ENCODE data around the gene B9D1. TPM values are rescaled to one million over a fixed set of nuclear protein-coding genes. Genes with fewer than 3 reads are reported as not detected.

The B9D1 gene
- total and polyA plus RNA-seq, 9 of the 15 experiments (the other 6 are each of a cell fraction or from before 2014, with no cell fraction given), result 8.9 to 28.0 (median 17.9) TPM

DNA sequence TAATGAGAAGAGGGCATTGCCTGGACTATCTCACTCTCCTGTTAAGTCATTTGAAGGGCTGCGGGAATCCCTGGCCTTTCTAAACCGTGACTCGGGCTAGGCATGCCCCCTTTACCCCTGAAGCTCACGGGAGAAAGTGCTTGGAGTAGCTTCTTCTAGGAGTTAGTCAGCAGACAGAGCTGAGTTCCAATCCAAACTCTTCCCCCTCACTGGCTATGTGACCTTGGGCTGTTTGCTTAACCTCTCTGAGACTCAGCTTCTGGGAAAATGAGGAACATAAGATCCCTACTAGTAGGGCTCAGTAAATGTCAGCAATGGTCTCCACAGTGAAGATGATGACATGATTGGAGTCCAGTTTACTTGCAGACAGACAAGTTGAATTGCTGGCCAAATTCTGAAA lies 5.7 kb upstream of the B9D1 start:
- CTCF ChIA-PET (ENCODE audit: low intra/inter-chr PET ratio), result no interaction called here
- no peak for ATAC-seq

More for the DNA sequence above, 5.7 kb upstream of the B9D1 start:
- Histone ChIP-seq H3K79me2 (ENCODE audit: control insufficient read depth, insufficient read depth, low read length) (no peaks in the 10 kb centered on the region), H3K27me3 (ENCODE audit: control insufficient read depth in 2 of 2, insufficient read depth in 2 of 2, low read length in 2 of 2) (no peaks in the 10 kb centered on the region), H3K9me1 (ENCODE audit: control insufficient read depth, insufficient read depth, low read length) (no peaks in the 10 kb centered on the region), H3K4me1 (replicated peaks in 1 of 2; ENCODE audit: control insufficient read depth in 2 of 2, insufficient read depth in 2 of 2, low read length in 2 of 2) (peaks cover 0 to 14% of the 10 kb centered on the region in 2 experiments; a peak in 3 of 5 replicates), H3K9me3 (replicated peaks; ENCODE audit: control insufficient read depth, insufficient read depth, low read depth, low read length) (no peaks in the 10 kb centered on the region), H4K20me1 (replicated peaks; ENCODE audit: control insufficient read depth, insufficient read depth, low read length) (no peaks in the 10 kb centered on the region), H3K9ac (ENCODE audit: insufficient read depth in 1 of 2, low read depth in 2 of 2, low read length in 2 of 2) (no peak overlapping the region), H2AFZ (ENCODE audit: low read depth, low read length) (no peak overlapping the region), H3K36me3 (ENCODE audit: control insufficient read depth, insufficient read depth, low read length) (no peaks in the 10 kb centered on the region), H3K4me2 (ENCODE audit: insufficient read depth, low read length) (no peak overlapping the region), H3K27ac (ENCODE audit: extremely low read depth, low read depth, low read length) (no peak overlapping the region), H3K4me3 (no peak overlapping the region)
- in situ Hi-C loops (cut with MboI) (loop anchor here (10.0 kb wide), 1 partner anchor 397 kb away; no protein-coding TSS in a partner anchor), intact Hi-C loops (cut with micrococcal nuclease) (no loop called here)
- TF ChIP-seq ZKSCAN8 (CRISPR knock-in tag; IDR thresholded peaks at IDR 0.05) (no peak), ZNF699 (CRISPR knock-in tag; IDR thresholded peaks at IDR 0.05; ENCODE audit: insufficient replicate concordance) (no peak), MTA1 (IDR thresholded peaks at IDR 0.05; ENCODE audit: borderline replicate concordance) (no peak), ZZZ3 (IDR thresholded peaks at IDR 0.05) (no peak), GABPB1 (CRISPR knock-in tag; IDR thresholded peaks at IDR 0.05) (no peak), ZBTB8A (IDR thresholded peaks at IDR 0.05; ENCODE audit: partially characterized antibody) (no peak)
- TF ChIP-seq, protein P1, sequence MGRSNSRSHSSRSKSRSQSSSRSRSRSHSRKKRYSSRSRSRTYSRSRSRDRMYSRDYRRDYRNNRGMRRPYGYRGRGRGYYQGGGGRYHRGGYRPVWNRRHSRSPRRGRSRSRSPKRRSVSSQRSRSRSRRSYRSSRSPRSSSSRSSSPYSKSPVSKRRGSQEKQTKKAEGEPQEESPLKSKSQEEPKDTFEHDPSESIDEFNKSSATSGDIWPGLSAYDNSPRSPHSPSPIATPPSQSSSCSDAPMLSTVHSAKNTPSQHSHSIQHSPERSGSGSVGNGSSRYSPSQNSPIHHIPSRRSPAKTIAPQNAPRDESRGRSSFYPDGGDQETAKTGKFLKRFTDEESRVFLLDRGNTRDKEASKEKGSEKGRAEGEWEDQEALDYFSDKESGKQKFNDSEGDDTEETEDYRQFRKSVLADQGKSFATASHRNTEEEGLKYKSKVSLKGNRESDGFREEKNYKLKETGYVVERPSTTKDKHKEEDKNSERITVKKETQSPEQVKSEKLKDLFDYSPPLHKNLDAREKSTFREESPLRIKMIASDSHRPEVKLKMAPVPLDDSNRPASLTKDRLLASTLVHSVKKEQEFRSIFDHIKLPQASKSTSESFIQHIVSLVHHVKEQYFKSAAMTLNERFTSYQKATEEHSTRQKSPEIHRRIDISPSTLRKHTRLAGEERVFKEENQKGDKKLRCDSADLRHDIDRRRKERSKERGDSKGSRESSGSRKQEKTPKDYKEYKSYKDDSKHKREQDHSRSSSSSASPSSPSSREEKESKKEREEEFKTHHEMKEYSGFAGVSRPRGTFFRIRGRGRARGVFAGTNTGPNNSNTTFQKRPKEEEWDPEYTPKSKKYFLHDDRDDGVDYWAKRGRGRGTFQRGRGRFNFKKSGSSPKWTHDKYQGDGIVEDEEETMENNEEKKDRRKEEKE (IDR thresholded peaks at IDR 0.05; ENCODE audit: borderline replicate concordance in 1 of 2, control insufficient read depth in 1 of 2, low read depth in 2 of 2, low read length in 1 of 2), result no peak
- POLR2A ChIA-PET, result no interaction called here
- no TSS peak for BruUV-seq (replicated peaks)
- FAIRE-seq, result no peak
- no peak for DNase-seq (ENCODE audit: extremely low read depth in 1 of 4, low spot score in 3 of 4)
- WGBS (ENCODE audit: insufficient coverage, low coverage, missing lambda C conversion rate), result 55% methylated on average over 4 of the region's 4 CpGs

Data from K562 (cell line).